PC-9 (cell line): ENCODE measurements around the gene H19. TPM values are rescaled to one million over a fixed set of nuclear protein-coding genes. Genes with fewer than 3 reads are reported as not detected.

Experiments used
- BruUV-seq: library from RNA; stranded (reverse); fragments of 400-500 nt; replicated peaks from 2 replicates; lab custom pipeline; 2021; lab: Mats Ljungman, UMichigan
- CTCF ChIA-PET: fragments of 300-600 bp; sonication (Branson Sonifier 250); formaldehyde crosslinking; loops from one replicate; lab custom pipeline; 2022; ENCODE audit warnings: antibody characterized with exemption; lab: Charles Lee
- POLR2A ChIA-PET: fragments of 300-600 bp; sonication (Branson Sonifier 250); formaldehyde crosslinking; loops from one replicate; lab custom pipeline; 2022; ENCODE audit warnings: antibody characterized with exemption; ENCODE audit not compliant: unreplicated experiment; lab: Charles Lee
- DNase-seq, 2 experiments: peaks; one replicate each; pipeline versions ENCODE4 v3.0.0 to v3.0.0-alpha.2; 2015 to 2022; ENCODE audit warnings: mixed read lengths in 1 of 2
- H2AFZ ChIP-seq: fragments of 200-600 bp; sonication (generic); 2 replicates; pipeline ENCODE4 v1.8.1; 2017; ENCODE audit warnings: antibody characterized with exemption
- H3F3A ChIP-seq: fragments of 200-600 bp; sonication (generic); 2 replicates; pipeline ENCODE4 v1.8.1; 2017; ENCODE audit warnings: antibody characterized with exemption, mild to moderate bottlenecking, low read depth; ENCODE audit not compliant: insufficient read depth
- H3K27ac ChIP-seq: fragments of 200-600 bp; sonication (generic); 2 replicates; pipeline ENCODE4 v1.6.1; 2016; ENCODE audit warnings: mixed run types
- H3K27me3 ChIP-seq: fragments of 200-600 bp; sonication (generic); 2 replicates; pipeline ENCODE4 v1.6.1; 2016; ENCODE audit warnings: low read depth, mixed run types; ENCODE audit not compliant: insufficient read depth
- H3K36me3 ChIP-seq: fragments of 200-600 bp; sonication (generic); 2 replicates; pipeline ENCODE4 v1.6.1; 2016; ENCODE audit warnings: low read depth, mixed run types
- H3K4me1 ChIP-seq: fragments of 200-600 bp; sonication (generic); replicated peaks from 2 replicates; pipeline ENCODE4 v1.6.1; 2016; ENCODE audit warnings: mixed run types; ENCODE audit not compliant: insufficient read depth
- H3K4me2 ChIP-seq: fragments of 200-600 bp; sonication (generic); 2 replicates; pipeline ENCODE4 v1.6.1; 2017; ENCODE audit warnings: mixed run types
- H3K4me3 ChIP-seq: fragments of 200-600 bp; sonication (generic); 2 replicates; pipeline ENCODE4 v1.6.1; 2016; ENCODE audit warnings: mixed run types
- H3K79me2 ChIP-seq: fragments of 200-600 bp; sonication (generic); 2 replicates; pipeline ENCODE4 v1.6.1; 2017; ENCODE audit warnings: low read depth, mixed run types
- H3K9me2 ChIP-seq: fragments of 200-600 bp; sonication (generic); 2 replicates; pipeline ENCODE4 v1.8.1; 2017; ENCODE audit warnings: mild to moderate bottlenecking; ENCODE audit not compliant: insufficient read depth
- H3K9me3 ChIP-seq: fragments of 200-600 bp; sonication (generic); 2 replicates; pipeline ENCODE4 v1.8.1; 2016; ENCODE audit warnings: low read depth; ENCODE audit not compliant: insufficient read depth
- H4K20me1 ChIP-seq: fragments of 200-600 bp; sonication (generic); 2 replicates; pipeline ENCODE4 v1.8.1; 2017; ENCODE audit not compliant: insufficient read depth
- EZH2 ChIP-seq: fragments of 200-600 bp; sonication (generic); IDR thresholded peaks from 2 replicates; pipeline ENCODE4 v1.8.0; 2017; ENCODE audit warnings: antibody characterized with exemption, low read depth
- intact Hi-C: fragments of 100-400 bp; cut with micrococcal nuclease; formaldehyde crosslinking; loops from one replicate; pipeline ENCODE4 v1.10.0; 2022; ENCODE audit not compliant: unreplicated experiment
- total RNA-seq: library from RNA; stranded (reverse); gene quantifications from 2 replicates; pipeline ENCODE4 v1.2.3, GENCODE V29; 2021
- TF ChIP-seq, protein P1 (sequence below): fragments of 200-600 bp; sonication (generic); conservative IDR thresholded peaks from 2 replicates; pipeline ENCODE4 v1.6.1; 2017; ENCODE audit warnings: mixed run types, antibody characterized with exemption, mild to moderate bottlenecking, moderate library complexity

Gene H19
- total RNA-seq, 1 experiment from 2014 or later, result 0.26 TPM

DNA sequence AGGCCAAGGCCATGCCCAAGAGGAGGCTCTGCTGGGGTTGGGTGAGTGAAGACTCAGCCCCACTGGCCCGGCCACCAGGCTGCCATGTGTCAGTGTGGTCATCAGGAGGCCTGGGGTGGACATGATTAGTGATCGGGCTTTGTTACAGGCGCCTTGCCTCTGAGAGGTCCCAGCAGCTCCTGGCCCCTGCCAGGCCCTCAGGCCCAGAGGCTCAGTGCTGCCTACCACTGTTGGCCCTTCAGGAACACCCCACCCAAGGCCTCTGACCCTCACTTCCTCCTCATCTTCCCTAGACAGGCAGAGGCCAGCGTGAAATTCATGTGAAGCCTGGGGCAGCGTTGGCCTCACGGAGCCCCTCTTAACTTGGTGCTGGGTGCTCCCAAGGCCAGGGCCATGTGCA is 48.3 kb downstream of the H19 start:
- no peaks in the 10 kb centered on the region for H3K79me2 ChIP-seq
- H3K9me2 ChIP-seq, result no peaks in the 10 kb centered on the region
- BruUV-seq, result no TSS peak
- DNase-seq, result no peak
- H2AFZ ChIP-seq, result no peak overlapping the region
- H3K4me1 ChIP-seq, result no peaks in the 10 kb centered on the region
- no peaks in the 10 kb centered on the region for H3K27me3 ChIP-seq
- ChIA-PET CTCF (interaction anchor here (1.2 to 1.6 kb wide), 3 partner anchors 201 to 297 kb away, joined by 3 read pairs; no protein-coding TSS in a partner anchor), POLR2A (interaction anchor here (0.7 kb wide), 1 partner anchor 156 kb away, joined by 5 read pairs; no protein-coding TSS in a partner anchor)
- no peaks in the 10 kb centered on the region for H3K9me3 ChIP-seq
- H4K20me1 ChIP-seq, result no peaks in the 10 kb centered on the region
- H3K4me2 ChIP-seq, result no peak overlapping the region
- H3F3A ChIP-seq, result no peaks in the 10 kb centered on the region
- no peak for TF ChIP-seq EZH2
- TF ChIP-seq, protein P1, sequence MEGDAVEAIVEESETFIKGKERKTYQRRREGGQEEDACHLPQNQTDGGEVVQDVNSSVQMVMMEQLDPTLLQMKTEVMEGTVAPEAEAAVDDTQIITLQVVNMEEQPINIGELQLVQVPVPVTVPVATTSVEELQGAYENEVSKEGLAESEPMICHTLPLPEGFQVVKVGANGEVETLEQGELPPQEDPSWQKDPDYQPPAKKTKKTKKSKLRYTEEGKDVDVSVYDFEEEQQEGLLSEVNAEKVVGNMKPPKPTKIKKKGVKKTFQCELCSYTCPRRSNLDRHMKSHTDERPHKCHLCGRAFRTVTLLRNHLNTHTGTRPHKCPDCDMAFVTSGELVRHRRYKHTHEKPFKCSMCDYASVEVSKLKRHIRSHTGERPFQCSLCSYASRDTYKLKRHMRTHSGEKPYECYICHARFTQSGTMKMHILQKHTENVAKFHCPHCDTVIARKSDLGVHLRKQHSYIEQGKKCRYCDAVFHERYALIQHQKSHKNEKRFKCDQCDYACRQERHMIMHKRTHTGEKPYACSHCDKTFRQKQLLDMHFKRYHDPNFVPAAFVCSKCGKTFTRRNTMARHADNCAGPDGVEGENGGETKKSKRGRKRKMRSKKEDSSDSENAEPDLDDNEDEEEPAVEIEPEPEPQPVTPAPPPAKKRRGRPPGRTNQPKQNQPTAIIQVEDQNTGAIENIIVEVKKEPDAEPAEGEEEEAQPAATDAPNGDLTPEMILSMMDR, result no peak
- no peak overlapping the region for H3K27ac ChIP-seq
- no peak overlapping the region for H3K4me3 ChIP-seq
- no peaks in the 10 kb centered on the region for H3K36me3 ChIP-seq
- intact Hi-C loops, result no loop called here

DNA sequence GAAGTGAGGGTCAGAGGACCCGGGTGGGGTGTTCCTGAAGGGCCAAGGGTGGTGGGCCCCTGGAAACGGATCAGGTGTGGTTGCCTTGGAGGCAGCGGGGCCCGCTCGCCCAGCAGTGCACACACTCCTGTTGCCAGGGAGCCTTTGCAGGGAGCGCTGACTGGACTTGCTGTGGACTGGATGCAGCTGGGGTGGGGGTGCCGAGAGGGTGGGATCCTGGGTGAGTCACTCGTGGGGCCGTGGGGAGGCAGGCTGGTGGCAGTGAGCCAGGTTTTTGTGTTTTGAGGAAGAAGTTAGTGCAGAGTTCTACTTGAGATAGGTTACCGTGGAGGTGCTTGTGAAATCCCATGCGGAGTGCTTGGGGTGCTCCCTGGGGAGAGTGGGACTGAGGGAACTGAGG is 49.3 kb downstream of the H19 start:
- BruUV-seq, result no TSS peak
- H3K4me2 ChIP-seq, result no peak overlapping the region
- no peak for DNase-seq
- H3K4me3 ChIP-seq, result no peak overlapping the region
- H4K20me1 ChIP-seq, result no peaks in the 10 kb centered on the region
- no peaks in the 10 kb centered on the region for H3K27me3 ChIP-seq
- H3K4me1 ChIP-seq, result no peaks in the 10 kb centered on the region
- H2AFZ ChIP-seq, result no peak overlapping the region
- H3K9me3 ChIP-seq, result no peaks in the 10 kb centered on the region
- no peak overlapping the region for H3K27ac ChIP-seq
- no peaks in the 10 kb centered on the region for H3F3A ChIP-seq
- no peaks in the 10 kb centered on the region for H3K36me3 ChIP-seq
- TF ChIP-seq EZH2, result no peak
- TF ChIP-seq, protein P1, result no peak
- POLR2A ChIA-PET, result interaction anchor here (0.7 kb wide), 1 partner anchor 155 kb away, joined by 5 read pairs; no protein-coding TSS in a partner anchor
- CTCF ChIA-PET, result interaction anchor here (1.2 to 1.6 kb wide), 3 partner anchors 202 to 296 kb away, joined by 3 read pairs; no protein-coding TSS in a partner anchor
- intact Hi-C loops, result no loop called here
- no peaks in the 10 kb centered on the region for H3K79me2 ChIP-seq
- H3K9me2 ChIP-seq, result no peaks in the 10 kb centered on the region

DNA sequence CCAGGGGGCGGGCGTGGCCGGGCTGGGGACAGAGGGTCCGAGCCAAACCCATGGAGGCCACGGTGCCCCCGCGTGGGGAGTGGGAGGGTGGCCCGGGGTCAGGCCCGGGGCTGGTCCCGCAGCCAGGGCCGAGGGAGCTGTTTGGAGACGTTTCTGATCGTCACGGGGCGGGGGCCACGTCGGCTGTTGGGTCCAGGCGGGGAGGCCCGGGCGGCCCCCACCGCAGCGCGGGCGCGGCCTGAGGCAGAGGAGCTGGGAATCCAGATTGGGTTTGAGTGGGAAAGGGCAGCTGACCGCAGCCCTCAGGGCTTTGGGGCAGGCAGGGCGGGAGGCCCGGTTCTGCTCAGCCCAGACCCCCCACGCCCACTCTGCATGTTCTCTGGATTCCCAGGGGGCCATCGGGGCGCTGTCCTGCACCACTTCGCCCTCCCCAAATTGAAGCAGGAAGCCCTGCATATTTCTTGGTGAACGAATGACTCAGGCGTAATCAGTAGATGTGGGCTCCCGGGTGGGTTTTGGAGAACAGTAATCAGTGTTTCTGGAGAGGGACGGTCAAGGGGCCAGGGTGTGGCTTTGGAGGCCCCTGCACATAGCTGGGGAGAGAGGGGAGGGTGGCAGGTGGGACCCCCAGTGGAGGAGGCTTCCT is 49.9 kb downstream of the H19 start:
- Histone ChIP-seq H3K9me3 (no peaks in the 10 kb centered on the region), H2AFZ (no peak overlapping the region), H3K4me3 (no peak overlapping the region), H3K36me3 (no peaks in the 10 kb centered on the region), H3K9me2 (no peaks in the 10 kb centered on the region), H3K27me3 (no peaks in the 10 kb centered on the region), H3K27ac (no peak overlapping the region), H4K20me1 (no peaks in the 10 kb centered on the region), H3K4me1 (no peaks in the 10 kb centered on the region), H3K79me2 (no peaks in the 10 kb centered on the region), H3F3A (no peaks in the 10 kb centered on the region), H3K4me2 (no peak overlapping the region)
- no TSS peak for BruUV-seq
- CTCF ChIA-PET, result interaction anchor here (0.9 to 1.6 kb wide), 3 partner anchors 203 to 295 kb away, joined by 3 read pairs; no protein-coding TSS in a partner anchor
- TF ChIP-seq, protein P1, result no peak
- TF ChIP-seq EZH2, result no peak
- no peak for DNase-seq
- intact Hi-C loops, result no loop called here
- POLR2A ChIA-PET, result interaction anchor here (0.7 kb wide), 1 partner anchor 156 kb away, joined by 3 read pairs; no protein-coding TSS in a partner anchor
